Activated naive CD4-positive, alpha-beta T cell treated with anti-CD3 and anti-CD28 coated beads, Interleukin-2, amount 50 U/mL, for 72 hours (primary cell): ENCODE measurements around the gene TENT5A. TPM values are rescaled to one million over a fixed set of nuclear protein-coding genes. Genes with fewer than 3 reads are reported as not detected.
A peak's percentile ranks its signal among the peaks of the same experiment; 100 is the strongest.
"Not testable (repeated sequence)": the region's sequence is repeated elsewhere in the genome, so short reads cannot be mapped to it uniquely, and the experiment has no call there.

Experiments
- ATAC-seq, 2 donors: fragments of 150-1000 bp; cut with Tn5 transposase; 2 replicates each; pipeline ENCODE4 v1.10.0; 2021; ENCODE audit warnings: mild to moderate bottlenecking in 2 of 2, moderate library complexity in 2 of 2
- DNase-seq, 2 donors: peaks; one replicate each; pipeline ENCODE4 v3.0.0; 2021 to 2022; ENCODE audit warnings: low spot score in 2 of 2
- H3K27ac Mint-ChIP-seq, 2 donors: one replicate each; pipeline ENCODE4 v1.8.0; 2022; ENCODE audit warnings: mild to moderate bottlenecking in 2 of 2, mixed read lengths in 2 of 2
- H3K36me3 Mint-ChIP-seq, 2 donors: one replicate each; pipeline ENCODE4 v1.8.0; 2022; ENCODE audit warnings: mixed read lengths in 2 of 2
- H3K9me3 Mint-ChIP-seq, 2 donors: one replicate each; pipeline ENCODE4 v1.8.0; 2022; ENCODE audit warnings: mixed read lengths in 2 of 2
- total RNA-seq, 2 donors: library from RNA; stranded (reverse); gene quantifications; one replicate each; pipeline ENCODE4 v1.2.3, GENCODE V29; 2022

Gene TENT5A
- total RNA-seq, 2 donors from 2014 or later = 0.41 to 1.8 TPM

DNA sequence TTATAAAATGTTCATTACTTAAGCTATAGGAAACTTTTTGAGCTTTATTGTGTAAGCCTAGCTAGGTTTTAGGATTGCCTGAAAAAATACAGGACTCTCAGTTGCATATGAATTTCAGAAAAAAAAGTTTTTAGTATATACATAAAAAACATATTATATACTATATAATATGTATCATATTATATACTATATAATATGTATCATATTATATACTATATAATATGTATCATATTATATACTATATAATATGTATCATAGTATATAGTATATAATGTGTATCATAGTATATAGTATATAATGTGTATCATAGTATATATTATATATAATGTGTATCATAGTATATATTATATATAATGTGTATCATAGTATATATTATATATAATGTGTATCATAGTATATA, 11.9 kb downstream of the TENT5A start:
- DNase-seq, H3K27ac Mint-ChIP-seq, ATAC-seq, H3K9me3 Mint-ChIP-seq, H3K36me3 Mint-ChIP-seq: not testable (repeated sequence)

DNA sequence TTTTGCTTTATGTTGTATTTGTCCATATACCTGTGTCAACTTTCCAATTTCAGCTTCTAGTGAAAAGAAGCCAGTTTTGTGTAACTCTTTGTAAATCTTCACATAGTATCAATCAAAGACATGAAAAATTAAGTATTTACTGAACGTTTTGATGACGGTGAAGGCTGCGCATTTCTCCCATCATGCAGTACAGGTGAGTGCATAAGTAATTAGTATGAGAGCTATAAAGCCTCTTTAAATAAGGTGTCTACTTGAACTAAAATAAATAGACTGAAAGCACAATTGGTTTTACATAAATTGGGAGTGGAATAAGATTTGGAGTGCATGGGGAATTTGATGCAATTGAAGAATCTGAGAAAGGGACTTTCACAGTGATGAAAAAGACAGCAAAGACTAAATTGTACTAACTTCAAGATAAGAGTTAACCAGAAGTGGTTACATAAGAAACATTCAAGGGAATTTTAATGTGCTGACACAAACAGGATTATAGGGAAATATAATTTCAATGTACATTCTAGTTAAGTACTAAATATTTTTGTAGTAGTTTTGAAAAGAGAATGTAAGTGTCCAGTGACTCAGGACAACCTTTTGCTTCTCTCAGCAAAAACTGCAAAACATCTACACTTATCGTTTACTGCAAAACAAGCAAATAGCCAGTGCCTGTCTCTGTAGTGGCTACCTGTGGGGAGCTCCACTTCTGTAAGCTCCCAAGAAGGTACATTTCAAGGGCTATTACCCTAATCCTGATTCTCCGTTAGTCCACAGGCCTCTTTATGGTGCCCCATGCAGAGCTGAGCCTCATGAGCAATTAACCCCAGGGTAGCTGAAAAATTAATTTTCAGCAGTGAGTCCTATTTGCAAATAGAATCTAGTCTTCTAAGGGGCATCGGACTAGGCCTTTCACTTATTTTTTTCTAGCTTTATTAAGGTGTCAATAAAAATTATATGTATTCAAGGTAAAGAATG, 13.0 kb downstream of the TENT5A start:
- H3K27ac Mint-ChIP-seq = no peak overlapping the region
- H3K9me3 Mint-ChIP-seq = peaks cover 0 to 7% of the 10 kb centered on the region in 2 donors
- DNase-seq (no peak), ATAC-seq (no peak)
- peaks cover 0 to 8% of the 10 kb centered on the region in 2 donors for H3K36me3 Mint-ChIP-seq

DNA sequence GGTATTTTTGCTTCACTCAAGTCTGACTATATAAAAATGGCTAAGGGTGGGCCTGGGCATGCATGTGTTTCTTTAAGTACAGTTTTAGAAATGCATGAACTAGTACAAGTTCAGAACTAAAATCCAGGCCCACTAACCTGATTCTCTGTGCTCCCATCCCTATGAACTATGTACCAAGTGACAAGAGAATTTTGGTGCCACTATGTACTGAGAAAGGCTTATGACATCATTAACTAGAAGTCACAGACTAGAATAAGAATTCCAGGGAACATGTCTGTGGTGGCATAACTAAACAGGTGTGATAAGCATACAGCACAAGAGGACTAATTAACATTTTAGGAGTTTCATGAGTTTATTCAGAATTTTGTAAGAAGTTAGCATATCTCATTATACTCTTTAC, 16.1 kb downstream of the TENT5A start:
- peaks cover 0 to 7% of the 10 kb centered on the region in 2 donors for H3K9me3 Mint-ChIP-seq
- no peak overlapping the region for H3K27ac Mint-ChIP-seq
- no peak for DNase-seq
- no peak for ATAC-seq
- peaks cover 0 to 8% of the 10 kb centered on the region in 2 donors for H3K36me3 Mint-ChIP-seq

DNA sequence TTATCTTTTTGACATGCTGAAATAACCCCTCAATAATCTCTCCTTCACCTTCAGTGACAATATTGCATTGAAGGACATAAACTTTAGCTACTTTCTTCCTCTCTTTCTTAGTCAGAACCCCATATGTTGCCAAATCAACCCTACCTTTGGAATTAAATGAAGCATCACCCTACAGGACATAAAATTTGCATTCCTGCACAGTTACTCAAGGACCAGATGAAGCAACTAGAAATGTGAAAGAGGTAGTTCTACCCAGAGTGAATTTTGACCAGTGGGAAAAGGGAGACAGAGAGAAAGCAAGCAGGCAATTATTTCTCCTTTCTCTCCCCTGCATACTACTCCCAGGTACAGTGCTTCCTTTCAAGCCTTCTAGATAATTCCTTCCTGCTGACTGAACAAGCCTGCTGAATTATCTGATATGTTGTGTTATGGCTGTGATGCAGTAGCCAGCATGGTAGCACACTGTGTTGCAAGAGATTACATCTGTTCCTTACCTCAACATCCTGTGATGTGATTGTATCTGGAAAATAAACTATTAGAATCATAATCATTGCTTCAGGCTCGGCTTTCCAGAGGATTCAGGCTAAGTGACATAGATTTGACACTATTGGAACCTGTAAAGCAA, 16.6 kb downstream of the TENT5A start:
- DNase-seq (no peak), ATAC-seq (no peak)
- Mint-ChIP-seq H3K36me3 (peaks cover 0 to 8% of the 10 kb centered on the region in 2 donors), H3K27ac (no peak overlapping the region), H3K9me3 (peaks cover 0 to 7% of the 10 kb centered on the region in 2 donors)

DNA sequence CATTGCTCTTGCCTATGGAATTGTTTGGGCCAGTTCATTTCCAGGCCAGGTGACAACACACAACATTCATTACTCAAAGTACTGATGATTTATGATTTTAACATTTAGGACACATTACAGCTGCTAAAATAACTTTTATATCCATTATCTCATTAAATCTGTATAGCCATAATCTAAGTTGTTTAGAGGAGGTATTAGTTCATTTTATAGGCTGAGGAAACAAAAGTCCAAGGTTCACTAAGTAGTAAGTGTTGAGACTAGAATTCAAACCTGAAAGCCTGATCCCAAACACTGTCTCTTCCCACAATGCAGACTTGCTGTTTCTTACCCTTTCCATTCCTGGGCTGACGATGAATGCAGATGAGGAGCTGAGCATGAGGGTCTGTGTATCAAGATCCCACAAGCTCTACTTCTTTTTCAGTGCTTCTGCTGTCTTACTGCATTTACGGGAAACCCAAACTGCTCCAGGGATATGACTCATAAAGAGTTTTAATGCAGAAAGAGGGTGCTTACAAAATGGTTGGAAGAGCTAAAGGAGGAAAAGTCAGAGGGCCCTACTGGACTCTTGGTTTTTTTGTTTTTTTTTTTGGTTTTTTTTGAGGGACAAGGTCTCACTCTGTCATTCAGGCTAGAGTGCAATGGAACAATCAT, 17.9 kb downstream of the TENT5A start:
- Mint-ChIP-seq H3K36me3 (peaks cover 0 to 8% of the 10 kb centered on the region in 2 donors), H3K9me3 (peaks cover 0 to 7% of the 10 kb centered on the region in 2 donors), H3K27ac (no peak overlapping the region)
- no peak for ATAC-seq
- no peak for DNase-seq

DNA sequence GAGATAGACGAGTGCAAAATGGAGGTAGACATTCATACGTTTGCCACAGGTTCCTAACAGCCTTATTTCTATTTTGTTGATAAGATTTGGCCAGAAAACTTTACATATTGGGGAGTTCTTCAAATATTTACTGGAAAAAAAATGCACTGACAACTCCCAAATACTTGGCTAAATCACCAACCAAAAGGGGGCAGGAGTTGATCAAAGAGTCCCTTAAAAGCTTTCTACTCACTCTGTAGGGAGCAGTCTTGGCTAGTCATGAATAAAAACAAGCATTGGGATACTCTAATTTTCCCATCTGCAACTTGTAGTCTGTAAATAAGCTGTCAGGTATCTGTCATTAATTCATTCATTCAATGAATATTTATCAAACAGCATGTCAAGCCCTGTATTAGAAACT, 18.4 kb downstream of the TENT5A start:
- peaks cover 0 to 8% of the 10 kb centered on the region in 2 donors for H3K36me3 Mint-ChIP-seq
- no peak for DNase-seq
- no peak overlapping the region for H3K27ac Mint-ChIP-seq
- peaks cover 0 to 7% of the 10 kb centered on the region in 2 donors for H3K9me3 Mint-ChIP-seq
- no peak for ATAC-seq

DNA sequence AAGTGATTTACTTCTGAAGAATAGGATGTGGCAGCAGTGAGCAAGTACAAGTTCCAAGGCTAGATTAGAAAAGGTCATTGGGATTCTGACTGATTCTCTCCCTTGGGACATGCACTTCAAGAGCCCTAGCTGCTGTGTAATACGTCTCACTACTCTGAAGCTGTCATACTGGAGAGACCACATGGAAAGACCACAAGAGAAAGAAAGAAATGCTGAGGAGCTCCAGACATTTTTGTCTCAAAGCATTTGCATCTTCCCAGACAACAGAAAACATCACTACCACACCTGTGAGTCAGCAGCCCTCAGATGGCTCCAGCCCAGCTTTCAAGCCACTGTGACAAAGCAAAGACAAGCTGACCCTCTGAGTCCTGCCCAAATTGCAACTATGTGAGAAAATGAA, 20.7 kb downstream of the TENT5A start:
- no peak overlapping the region for H3K27ac Mint-ChIP-seq
- DNase-seq (no peak), ATAC-seq (no peak)
- H3K9me3 Mint-ChIP-seq = peaks cover 0 to 7% of the 10 kb centered on the region in 2 donors
- peaks cover 0 to 8% of the 10 kb centered on the region in 2 donors for H3K36me3 Mint-ChIP-seq

DNA sequence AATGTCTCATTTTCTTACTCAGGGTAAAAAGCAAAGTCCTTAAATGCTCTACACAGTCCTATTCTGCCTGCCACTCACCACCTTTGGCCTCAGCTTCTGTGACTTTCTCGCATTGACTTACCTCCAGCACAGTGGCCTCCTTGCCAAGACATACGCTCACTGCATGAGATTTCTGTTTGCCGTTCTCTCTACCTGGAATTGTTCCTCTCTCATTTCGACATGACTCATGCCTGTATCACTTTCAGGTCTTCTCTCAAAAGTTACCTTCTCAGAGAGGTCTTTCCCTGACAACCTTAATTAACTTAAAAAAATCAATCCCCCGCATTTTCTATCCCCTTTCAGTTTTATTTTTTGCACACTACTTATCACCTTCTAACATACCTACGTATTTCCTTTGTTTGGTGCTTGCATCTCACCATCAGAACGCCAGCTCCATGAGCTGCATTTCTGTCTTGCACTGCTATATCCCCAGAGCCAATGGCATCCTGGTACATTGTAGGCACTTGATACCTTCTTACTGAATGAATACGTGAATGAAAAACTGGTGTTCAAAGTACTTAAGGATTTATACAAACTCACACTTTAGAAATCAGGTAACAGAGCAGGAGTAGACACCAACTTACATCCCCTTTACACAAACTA, 24.5 kb downstream of the TENT5A start:
- ATAC-seq (peak; percentile 70 to 96), DNase-seq (peak in 1 of 2 donors; percentile 5)
- Mint-ChIP-seq H3K9me3 (no peaks in the 10 kb centered on the region), H3K27ac (no peak overlapping the region), H3K36me3 (no peaks in the 10 kb centered on the region)

DNA sequence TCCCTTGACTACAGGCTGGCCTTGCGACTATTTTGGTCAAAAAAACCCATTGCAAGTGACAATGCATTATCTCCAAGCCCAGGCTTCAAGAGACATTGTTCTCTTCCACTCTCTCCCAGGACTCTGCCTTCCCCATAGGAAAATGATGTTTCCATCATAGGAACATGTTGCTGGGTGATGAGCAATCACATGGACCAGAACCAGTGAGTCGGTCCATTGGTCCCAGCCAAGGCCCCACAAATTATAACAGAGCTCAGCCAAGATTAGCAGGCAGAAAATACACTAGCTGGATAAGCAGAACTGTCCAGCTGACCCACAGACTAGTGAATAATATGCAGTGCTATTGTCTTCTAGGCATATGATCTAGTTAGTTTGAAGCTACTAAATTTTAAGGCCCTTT, 27.4 kb downstream of the TENT5A start:
- ATAC-seq = no peak
- Mint-ChIP-seq H3K9me3 (peaks cover 0 to 6% of the 10 kb centered on the region in 2 donors), H3K27ac (no peak overlapping the region), H3K36me3 (no peaks in the 10 kb centered on the region)
- no peak for DNase-seq

DNA sequence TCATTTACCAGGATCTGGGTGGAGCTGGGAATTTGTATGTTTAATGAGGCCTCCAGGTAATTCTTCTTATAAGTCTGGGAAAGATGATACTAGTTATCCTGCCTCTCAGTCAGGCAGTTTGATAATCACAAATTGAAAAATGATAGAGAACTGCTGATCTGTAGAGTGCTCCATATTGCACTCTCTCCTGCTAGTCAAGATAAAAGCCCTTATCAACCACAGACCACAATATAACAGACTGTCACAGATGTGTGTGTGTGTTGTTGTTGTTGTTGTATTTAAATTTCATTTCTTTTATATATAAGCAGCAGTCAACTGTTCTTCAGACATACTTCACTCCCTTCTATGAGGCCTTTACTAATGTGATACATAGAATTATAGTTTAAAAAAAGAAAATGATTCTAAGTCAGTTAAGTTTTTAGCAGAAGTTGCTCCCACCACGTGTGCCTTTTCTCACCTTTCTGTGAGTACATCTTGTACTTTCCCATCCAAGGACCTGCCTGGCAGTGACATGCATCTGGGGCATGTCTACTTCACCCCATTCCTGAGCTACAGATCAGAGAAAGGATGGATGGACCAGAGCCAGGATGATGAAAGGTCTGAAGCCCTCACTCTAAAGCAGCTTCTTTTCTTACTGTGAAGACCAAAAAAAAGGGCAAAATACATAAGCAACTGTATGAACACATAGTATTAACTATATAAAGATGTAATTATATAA, 29.8 kb downstream of the TENT5A start:
- Mint-ChIP-seq H3K36me3 (no peaks in the 10 kb centered on the region), H3K9me3 (peaks cover 0 to 6% of the 10 kb centered on the region in 2 donors), H3K27ac (no peak overlapping the region)
- ATAC-seq (no peak), DNase-seq (no peak)

DNA sequence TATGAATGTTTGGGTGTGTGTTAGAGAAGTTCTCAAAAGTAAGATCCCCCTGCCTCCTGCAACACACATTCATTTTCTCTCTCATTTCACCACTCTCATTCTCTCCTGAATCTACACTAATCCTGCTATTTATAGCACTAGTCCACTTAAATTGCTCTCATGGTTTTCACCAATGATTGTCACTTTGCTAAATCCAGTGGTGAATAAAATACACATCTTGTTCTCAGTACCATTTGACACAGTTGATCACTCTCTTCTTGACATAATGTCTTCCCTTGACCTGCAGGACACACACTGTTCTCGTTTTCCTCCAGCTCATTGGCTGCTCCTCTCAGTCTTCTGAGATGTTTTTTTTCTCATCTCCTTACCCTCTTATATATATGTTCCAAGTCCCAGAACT, 32.1 kb downstream of the TENT5A start:
- ATAC-seq (no peak), DNase-seq (no peak)
- H3K9me3 Mint-ChIP-seq = peaks cover 0 to 6% of the 10 kb centered on the region in 2 donors
- H3K27ac Mint-ChIP-seq = peak overlapping the region in 1 of 2 donors; percentile 41
- H3K36me3 Mint-ChIP-seq = no peaks in the 10 kb centered on the region

DNA sequence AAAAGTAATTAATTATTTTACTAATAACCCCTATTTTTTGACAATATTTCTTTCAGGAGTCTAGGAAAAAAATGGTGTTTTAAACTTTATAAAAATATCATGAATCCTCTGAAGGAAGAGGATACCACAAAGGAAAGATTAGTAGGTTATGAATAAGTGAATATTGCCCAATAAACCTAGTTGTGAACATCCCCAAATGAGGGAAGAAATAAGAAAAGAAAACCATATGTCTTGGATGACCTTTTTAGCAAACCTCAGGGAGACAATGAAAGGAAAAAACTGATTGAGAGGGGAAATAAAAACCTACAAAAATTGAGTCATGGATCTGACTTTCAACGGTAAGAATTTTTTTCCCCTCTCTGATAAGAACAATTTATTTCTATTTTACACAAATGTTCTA, 34.4 kb downstream of the TENT5A start:
- Mint-ChIP-seq H3K9me3 (peaks cover 0 to 6% of the 10 kb centered on the region in 2 donors), H3K27ac (no peak overlapping the region), H3K36me3 (no peaks in the 10 kb centered on the region)
- ATAC-seq (no peak), DNase-seq (no peak)

DNA sequence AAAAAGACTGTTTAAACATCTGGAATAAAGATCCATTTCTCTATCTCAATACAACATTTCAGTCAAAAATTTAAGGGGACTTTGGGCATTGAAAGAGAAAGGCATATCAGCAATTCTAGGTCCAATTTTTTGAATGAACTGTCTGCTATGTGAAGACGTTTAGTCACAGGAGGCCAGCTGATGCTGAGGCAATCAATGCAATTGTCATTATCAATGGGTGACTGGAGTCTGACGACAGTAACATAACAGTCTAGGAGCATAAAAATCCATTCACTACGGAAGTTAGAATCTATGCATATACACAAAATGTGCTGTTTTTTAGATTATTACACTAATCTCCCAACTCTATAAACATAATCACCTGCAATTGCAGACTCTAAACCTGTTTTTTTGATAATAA, 37.8 kb downstream of the TENT5A start:
- Mint-ChIP-seq H3K27ac (no peak overlapping the region), H3K36me3 (no peaks in the 10 kb centered on the region), H3K9me3 (no peaks in the 10 kb centered on the region)
- ATAC-seq = no peak
- no peak for DNase-seq

DNA sequence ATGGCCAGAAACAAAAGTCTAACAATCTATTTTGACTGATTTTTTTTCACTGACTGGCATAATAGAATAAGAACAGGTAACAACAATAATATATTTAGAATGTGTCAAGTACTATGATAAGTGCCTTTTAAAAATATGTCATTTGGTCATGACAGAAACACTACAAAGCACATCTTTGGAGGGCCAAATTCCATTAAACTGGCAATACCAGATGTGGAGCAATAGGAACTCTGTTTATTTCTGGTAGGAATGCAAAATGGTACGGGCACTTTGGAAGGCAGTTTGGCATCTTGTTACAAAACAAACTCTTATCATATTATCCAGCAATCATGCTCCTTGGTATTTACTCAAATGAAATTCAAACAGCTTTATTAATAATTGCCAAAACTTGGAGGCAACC, 39.3 kb downstream of the TENT5A start:
- DNase-seq (no peak), ATAC-seq (no peak)
- Mint-ChIP-seq H3K9me3 (no peaks in the 10 kb centered on the region), H3K36me3 (no peaks in the 10 kb centered on the region), H3K27ac (no peak overlapping the region)

DNA sequence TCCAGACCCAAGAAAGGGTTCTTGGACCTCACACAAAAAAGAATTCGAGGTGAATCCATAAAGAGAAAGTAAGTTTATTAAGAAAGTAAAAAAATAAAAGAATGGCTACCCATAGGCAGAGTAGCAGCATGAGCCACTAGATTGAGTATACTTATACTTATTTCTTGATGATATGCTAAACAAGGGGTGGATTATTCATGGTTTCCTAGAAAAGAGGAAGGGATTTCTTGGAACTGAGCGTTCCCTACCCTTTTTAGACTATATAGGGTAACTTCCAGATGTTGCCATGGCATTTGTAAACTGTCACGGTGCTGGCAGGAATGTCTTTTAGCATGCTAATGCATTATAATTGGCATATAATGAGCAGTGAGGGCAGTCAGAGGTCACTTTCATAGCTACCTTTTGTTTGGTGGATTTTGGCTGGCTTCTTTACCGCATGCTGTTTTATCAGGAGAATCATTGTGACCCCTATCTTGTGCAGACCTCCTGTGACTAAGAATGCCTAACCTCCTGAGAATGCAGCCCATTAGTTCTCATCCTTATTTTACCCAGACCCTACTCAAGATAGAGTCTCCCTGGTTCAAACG, 44.3 kb downstream of the TENT5A start:
- DNase-seq (no peak), ATAC-seq (no peak)
- no peak overlapping the region for H3K27ac Mint-ChIP-seq
- H3K9me3 Mint-ChIP-seq = no peaks in the 10 kb centered on the region
- no peaks in the 10 kb centered on the region for H3K36me3 Mint-ChIP-seq

DNA sequence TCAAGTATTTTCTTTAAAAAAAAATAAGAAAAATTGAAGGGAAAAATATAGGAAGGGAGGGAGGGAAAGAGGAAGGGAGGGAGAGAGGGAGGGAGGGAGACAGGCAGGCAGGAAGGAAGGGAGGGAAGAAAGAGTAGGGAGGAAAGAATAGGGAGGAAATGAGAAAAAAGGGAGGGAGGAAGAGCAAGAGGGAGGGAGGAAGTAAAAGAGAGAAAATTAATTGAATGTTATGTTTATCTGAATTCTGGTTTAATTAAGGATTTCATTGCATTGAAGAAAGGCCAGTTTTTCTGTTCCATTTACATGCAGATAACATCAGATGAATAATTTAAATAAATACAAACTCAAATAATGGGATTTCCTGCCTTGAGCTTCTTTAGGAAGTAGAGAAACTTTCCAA, 47.8 kb downstream of the TENT5A start:
- Mint-ChIP-seq H3K9me3 (no peaks in the 10 kb centered on the region), H3K27ac (no peak overlapping the region), H3K36me3 (no peaks in the 10 kb centered on the region)
- ATAC-seq (no peak), DNase-seq (no peak)
